ENCODE measurements around the gene AIMP1.
A peak's percentile ranks its signal among the peaks of the same experiment; 100 is the strongest.

Gene AIMP1

GRCh38 chr4:106353786-106354185 lies 37.4 kb downstream of the AIMP1 start:
- TF ChIP-seq CTCF (conservative IDR thresholded peaks at IDR 0.05; ENCODE audit: control insufficient read depth, insufficient read depth, low read depth, low read length), result no peak
- no peak overlapping the region for H3K4me3 ChIP-seq (ENCODE audit: control insufficient read depth, low read depth, low read length)
- no peak for DNase-seq (ENCODE audit: low read depth)

DNA sequence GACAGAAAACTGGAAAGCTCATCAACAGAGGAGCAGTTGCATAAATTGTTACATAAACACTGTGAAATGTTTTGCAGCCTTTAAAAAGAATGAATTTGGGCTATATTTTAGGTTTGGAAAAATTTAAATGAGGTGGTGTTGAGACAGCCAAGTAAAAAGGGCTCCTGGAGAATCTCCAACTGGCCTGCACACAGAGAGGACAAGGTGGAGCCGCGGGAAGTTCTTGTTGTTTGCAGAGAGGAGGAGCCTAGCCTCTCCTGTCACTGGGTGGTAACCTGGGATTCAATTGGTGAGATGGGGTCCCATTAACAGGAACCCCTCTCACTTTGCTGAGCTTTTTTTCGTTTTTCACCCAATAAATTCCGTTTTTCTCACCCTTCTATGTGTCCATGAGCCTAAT lies 38.8 kb downstream of the AIMP1 start:
- no peak for DNase-seq (ENCODE audit: low read depth)
- H3K4me3 ChIP-seq (ENCODE audit: control insufficient read depth, low read depth, low read length), result no peak overlapping the region
- TF ChIP-seq CTCF (conservative IDR thresholded peaks at IDR 0.05; ENCODE audit: control insufficient read depth, insufficient read depth, low read depth, low read length), result no peak

GRCh38 chr4:106358899-106359298 lies 42.5 kb downstream of the AIMP1 start:
- peak; percentile 69 for DNase-seq (ENCODE audit: low read depth)
- no peak for TF ChIP-seq CTCF (conservative IDR thresholded peaks at IDR 0.05; ENCODE audit: control insufficient read depth, insufficient read depth, low read depth, low read length)

GRCh38 chr4:106362086-106362825 lies 45.9 kb downstream of the AIMP1 start:
- no peak for TF ChIP-seq CTCF (conservative IDR thresholded peaks at IDR 0.05; ENCODE audit: control insufficient read depth, insufficient read depth, low read depth, low read length)
- no peak for DNase-seq (ENCODE audit: low read depth)
- H3K4me3 ChIP-seq (ENCODE audit: control insufficient read depth, low read depth, low read length), result no peak overlapping the region

More at GRCh38 chr4:106358899-106359298, 42.5 kb downstream of the AIMP1 start:
- H3K4me3 ChIP-seq (ENCODE audit: control insufficient read depth, low read depth, low read length), result no peak overlapping the region

GRCh38 chr4:106364282-106364681 lies 47.9 kb downstream of the AIMP1 start:
- no peak for DNase-seq (ENCODE audit: low read depth)
- TF ChIP-seq CTCF (conservative IDR thresholded peaks at IDR 0.05; ENCODE audit: control insufficient read depth, insufficient read depth, low read depth, low read length), result no peak
- H3K4me3 ChIP-seq (ENCODE audit: control insufficient read depth, low read depth, low read length), result no peak overlapping the region

DNA sequence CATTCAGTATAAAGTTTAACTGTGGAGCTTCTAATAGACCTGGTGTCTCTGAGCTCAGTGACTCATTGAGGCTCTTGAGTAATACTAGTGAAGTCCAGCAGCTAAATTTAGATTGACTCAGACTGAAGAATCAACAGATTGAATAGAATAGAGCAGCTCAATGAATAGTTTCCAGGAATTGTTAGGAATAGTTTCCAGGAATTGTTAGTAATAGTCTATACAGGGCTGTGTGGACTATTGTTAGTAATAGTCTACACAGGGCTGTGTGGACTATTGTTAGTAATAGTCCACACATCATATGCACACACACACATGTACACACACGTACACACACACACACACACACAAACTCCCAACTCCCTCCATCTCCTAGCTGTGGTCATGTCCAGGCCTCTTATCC lies 49.3 kb downstream of the AIMP1 start:
- DNase-seq (ENCODE audit: low read depth), result peak; percentile 92
- H3K4me3 ChIP-seq (ENCODE audit: control insufficient read depth, low read depth, low read length), result no peak overlapping the region
- TF ChIP-seq CTCF (conservative IDR thresholded peaks at IDR 0.05; ENCODE audit: control insufficient read depth, insufficient read depth, low read depth, low read length), result no peak
